Hepatocyte (in vitro differentiated cells): ENCODE data around the gene KIRREL1.

Source experiments
- CTCF ChIP-seq: fragments of 200-600 bp; sonication (generic); IDR thresholded peaks from 2 replicates; pipeline ENCODE4 v1.5.1; 2016; ENCODE audit warnings: antibody characterized with exemption, mild to moderate bottlenecking; ENCODE audit not compliant: poor library complexity
- EZH2 ChIP-seq: fragments of 200-600 bp; sonication (generic); IDR thresholded peaks from 2 replicates; pipeline ENCODE4 v1.6.1; 2016; ENCODE audit warnings: antibody characterized with exemption, mild to moderate bottlenecking, borderline replicate concordance
- EZH2phosphoT487 ChIP-seq: fragments of 200-600 bp; sonication (generic); IDR thresholded peaks from one replicate; pipeline ENCODE4 v1.6.1; 2018; ENCODE audit warnings: antibody characterized with exemption, mild to moderate bottlenecking, low read depth, moderate library complexity; ENCODE audit not compliant: unreplicated experiment, severe bottlenecking

GRCh38 chr1:158026651-158027050 lies 33.2 kb downstream of the KIRREL1 start:
- TF ChIP-seq CTCF (no peak), EZH2 (no peak), EZH2phosphoT487 (no peak)
